ENCODE measurements around the gene HPSE. TPM values are rescaled to one million over a fixed set of nuclear protein-coding genes. Genes with fewer than 3 reads are reported as not detected.

Gene HPSE
- total RNA-seq, 1 experiment from 2014 or later: 12.6 TPM

GRCh38 chr4:83378419-83378818 is 43.8 kb upstream of the HPSE start:
- no peaks in the 10 kb centered on the region for H3K36me3 ChIP-seq (ENCODE audit: control insufficient read depth in 1 of 2, insufficient read depth in 2 of 2, low read length in 2 of 2)
- no peak for TF ChIP-seq EZH2phosphoT487 (IDR thresholded peaks at IDR 0.05; ENCODE audit: borderline replicate concordance)
- TF ChIP-seq SIN3A (IDR thresholded peaks at IDR 0.05; ENCODE audit: low read depth): no peak
- peak; percentile 83 for TF ChIP-seq CBX3 (IDR thresholded peaks at IDR 0.05; ENCODE audit: low read depth)
- TF ChIP-seq POLR2A (IDR thresholded peaks at IDR 0.05; ENCODE audit: borderline replicate concordance, extremely low read depth, insufficient read depth, insufficient read length): no peak
- TF ChIP-seq, protein P1, sequence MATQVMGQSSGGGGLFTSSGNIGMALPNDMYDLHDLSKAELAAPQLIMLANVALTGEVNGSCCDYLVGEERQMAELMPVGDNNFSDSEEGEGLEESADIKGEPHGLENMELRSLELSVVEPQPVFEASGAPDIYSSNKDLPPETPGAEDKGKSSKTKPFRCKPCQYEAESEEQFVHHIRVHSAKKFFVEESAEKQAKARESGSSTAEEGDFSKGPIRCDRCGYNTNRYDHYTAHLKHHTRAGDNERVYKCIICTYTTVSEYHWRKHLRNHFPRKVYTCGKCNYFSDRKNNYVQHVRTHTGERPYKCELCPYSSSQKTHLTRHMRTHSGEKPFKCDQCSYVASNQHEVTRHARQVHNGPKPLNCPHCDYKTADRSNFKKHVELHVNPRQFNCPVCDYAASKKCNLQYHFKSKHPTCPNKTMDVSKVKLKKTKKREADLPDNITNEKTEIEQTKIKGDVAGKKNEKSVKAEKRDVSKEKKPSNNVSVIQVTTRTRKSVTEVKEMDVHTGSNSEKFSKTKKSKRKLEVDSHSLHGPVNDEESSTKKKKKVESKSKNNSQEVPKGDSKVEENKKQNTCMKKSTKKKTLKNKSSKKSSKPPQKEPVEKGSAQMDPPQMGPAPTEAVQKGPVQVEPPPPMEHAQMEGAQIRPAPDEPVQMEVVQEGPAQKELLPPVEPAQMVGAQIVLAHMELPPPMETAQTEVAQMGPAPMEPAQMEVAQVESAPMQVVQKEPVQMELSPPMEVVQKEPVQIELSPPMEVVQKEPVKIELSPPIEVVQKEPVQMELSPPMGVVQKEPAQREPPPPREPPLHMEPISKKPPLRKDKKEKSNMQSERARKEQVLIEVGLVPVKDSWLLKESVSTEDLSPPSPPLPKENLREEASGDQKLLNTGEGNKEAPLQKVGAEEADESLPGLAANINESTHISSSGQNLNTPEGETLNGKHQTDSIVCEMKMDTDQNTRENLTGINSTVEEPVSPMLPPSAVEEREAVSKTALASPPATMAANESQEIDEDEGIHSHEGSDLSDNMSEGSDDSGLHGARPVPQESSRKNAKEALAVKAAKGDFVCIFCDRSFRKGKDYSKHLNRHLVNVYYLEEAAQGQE (IDR thresholded peaks at IDR 0.05; ENCODE audit: low read depth): no peak
- no peak overlapping the region for H2AFZ ChIP-seq (ENCODE audit: low read depth, low read length, poor library complexity, severe bottlenecking)
- H4K20me1 ChIP-seq (ENCODE audit: insufficient read depth): no peaks in the 10 kb centered on the region
- no peak overlapping the region for H3K4me2 ChIP-seq (ENCODE audit: low read length)
- H3K79me2 ChIP-seq (ENCODE audit: insufficient read depth, low read length): no peaks in the 10 kb centered on the region
- no peaks in the 10 kb centered on the region for H3K27me3 ChIP-seq (ENCODE audit: insufficient read depth, low read length)
- ChIA-PET POLR2A (no interaction called here), RAD21 (ENCODE audit: low non-redundant PET in 1 of 2, low total read pairs in 2 of 2, uncharacterized antibody in 2 of 2, unreplicated experiment in 2 of 2) (no interaction called here), CTCF (no interaction called here)
- no peak for ATAC-seq
- no peak for DNase-seq (ENCODE audit: low read depth, low spot score)
- H3K4me1 ChIP-seq (ENCODE audit: control insufficient read depth in 1 of 2, insufficient read depth in 2 of 2, low read length in 2 of 2): peaks cover 0 to 9% of the 10 kb centered on the region in 2 experiments; a peak in 1 of 4 replicates
- H3K9me3 ChIP-seq (ENCODE audit: control insufficient read depth in 1 of 2, insufficient read depth in 1 of 2, low read depth in 1 of 2, low read length in 2 of 2): peaks cover 0 to 8% of the 10 kb centered on the region in 2 experiments; a peak in 1 of 4 replicates
- BruUV-seq (replicated peaks): no TSS peak
- no peak overlapping the region for H3K27ac ChIP-seq (ENCODE audit: low read depth, low read length)
- H3K9ac ChIP-seq (ENCODE audit: low read length): no peak overlapping the region
- intact Hi-C loops (cut with micrococcal nuclease): no loop called here
- H3K9me2 ChIP-seq (ENCODE audit: insufficient read depth): no peaks in the 10 kb centered on the region
- no peak overlapping the region for H3K4me3 ChIP-seq (replicated peaks in 1 of 2; ENCODE audit: low read depth in 1 of 2, low read length in 2 of 2)

- RAD21 ChIA-PET (ENCODE audit: low non-redundant PET in 1 of 2, low total read pairs in 2 of 2, uncharacterized antibody in 2 of 2, unreplicated experiment in 2 of 2): no interaction called here
- no peaks in the 10 kb centered on the region; a peak in 1 of 4 replicates for H3K9me3 ChIP-seq (ENCODE audit: control insufficient read depth in 1 of 2, insufficient read depth in 1 of 2, low read depth in 1 of 2, low read length in 2 of 2)
- no peak overlapping the region for H3K4me3 ChIP-seq (replicated peaks in 1 of 2; ENCODE audit: low read depth in 1 of 2, low read length in 2 of 2)
- H3K4me2 ChIP-seq (ENCODE audit: low read length): no peak overlapping the region
- POLR2A ChIA-PET: no interaction called here
- DNase-seq (ENCODE audit: low read depth, low spot score): no peak
- CTCF ChIA-PET: no interaction called here
- no peak for ATAC-seq
- no peaks in the 10 kb centered on the region for H3K79me2 ChIP-seq (ENCODE audit: insufficient read depth, low read length)
- H3K36me3 ChIP-seq (ENCODE audit: control insufficient read depth in 1 of 2, insufficient read depth in 2 of 2, low read length in 2 of 2): no peaks in the 10 kb centered on the region
- intact Hi-C loops (cut with micrococcal nuclease): no loop called here
- no peak overlapping the region for H2AFZ ChIP-seq (ENCODE audit: low read depth, low read length, poor library complexity, severe bottlenecking)
- H3K4me1 ChIP-seq (ENCODE audit: control insufficient read depth in 1 of 2, insufficient read depth in 2 of 2, low read length in 2 of 2): no peaks in the 10 kb centered on the region
- BruUV-seq (replicated peaks): no TSS peak
- H3K9me2 ChIP-seq (ENCODE audit: insufficient read depth): no peaks in the 10 kb centered on the region
- H4K20me1 ChIP-seq (ENCODE audit: insufficient read depth): no peaks in the 10 kb centered on the region
- no peak overlapping the region for H3K9ac ChIP-seq (ENCODE audit: low read length)
- H3K27ac ChIP-seq (ENCODE audit: low read depth, low read length): no peak overlapping the region
- no peaks in the 10 kb centered on the region for H3K27me3 ChIP-seq (ENCODE audit: insufficient read depth, low read length)
- TF ChIP-seq, protein P1 (IDR thresholded peaks at IDR 0.05; ENCODE audit: low read depth): no peak
- TF ChIP-seq EZH2 (IDR thresholded peaks at IDR 0.05) (no peak), MAX (IDR thresholded peaks at IDR 0.05) (no peak), TCF7L2 (IDR thresholded peaks at IDR 0.05; ENCODE audit: borderline replicate concordance, extremely low read depth, insufficient read depth, insufficient read length) (no peak), ZBTB33 (IDR thresholded peaks at IDR 0.05; ENCODE audit: extremely low read depth, insufficient replicate concordance, low read length) (no peak), RAD21 (IDR thresholded peaks at IDR 0.05; ENCODE audit: low read depth) (no peak)
These were observed 38.3 kb upstream of the HPSE start for GRCh38 chr4:83372931-83373330.
